ENCODE measurements around the gene SLC8A2. TPM values are rescaled to one million over a fixed set of nuclear protein-coding genes. Genes with fewer than 3 reads are reported as not detected.

SLC8A2 gene
- total RNA-seq, 1 donor from 2014 or later: 14.5 TPM

- Histone ChIP-seq H3K9me3 (ENCODE audit: low read depth) (no peaks in the 10 kb centered on the region), H3K4me2 (no peak overlapping the region), H3K27ac (no peak overlapping the region), H3F3A (ENCODE audit: low read depth) (no peaks in the 10 kb centered on the region), H3K4me1 (no peaks in the 10 kb centered on the region), H2AFZ (replicated peaks) (no peak overlapping the region), H3K36me3 (no peaks in the 10 kb centered on the region), H3K27me3 (no peaks in the 10 kb centered on the region), H4K20me1 (ENCODE audit: low read depth) (no peaks in the 10 kb centered on the region), H3K9ac (no peak overlapping the region), H3K79me2 (ENCODE audit: low read depth) (peaks cover 6% of the 10 kb centered on the region), H3K4me3 (no peak overlapping the region)
- Mint-ChIP-seq H3K36me3 (peaks cover 2% of the 10 kb centered on the region), H3K27me3 (ENCODE audit: insufficient read depth, low read depth) (peaks cover 6% of the 10 kb centered on the region), H3K4me3 (no peak overlapping the region), H3K4me1 (no peaks in the 10 kb centered on the region), H3K9me3 (no peaks in the 10 kb centered on the region), H3K27ac (no peak overlapping the region)
- TF ChIP-seq EZH2phosphoT487 (IDR thresholded peaks at IDR 0.05) (no peak), CTCF (IDR thresholded peaks at IDR 0.05) (no peak), EZH2 (IDR thresholded peaks at IDR 0.05) (no peak)
- no peak for DNase-seq (ENCODE audit: low spot score)
Observed at GRCh38 chr19:47499863-47500830, 28.5 kb upstream of the SLC8A2 start.

- Histone ChIP-seq H3F3A (ENCODE audit: low read depth) (no peaks in the 10 kb centered on the region), H3K9ac (no peak overlapping the region), H3K79me2 (ENCODE audit: low read depth) (no peaks in the 10 kb centered on the region), H3K4me3 (no peak overlapping the region), H3K9me3 (ENCODE audit: low read depth) (no peaks in the 10 kb centered on the region), H3K4me1 (no peaks in the 10 kb centered on the region), H3K27me3 (no peaks in the 10 kb centered on the region), H2AFZ (replicated peaks) (no peak overlapping the region), H4K20me1 (ENCODE audit: low read depth) (no peaks in the 10 kb centered on the region), H3K4me2 (no peak overlapping the region), H3K36me3 (no peaks in the 10 kb centered on the region), H3K27ac (no peak overlapping the region)
- Mint-ChIP-seq H3K27me3 (ENCODE audit: insufficient read depth, low read depth) (peaks cover 6% of the 10 kb centered on the region), H3K36me3 (peaks cover 2% of the 10 kb centered on the region), H3K4me3 (no peak overlapping the region), H3K27ac (no peak overlapping the region), H3K9me3 (no peaks in the 10 kb centered on the region), H3K4me1 (no peaks in the 10 kb centered on the region)
- DNase-seq (ENCODE audit: low spot score): no peak
- TF ChIP-seq EZH2 (IDR thresholded peaks at IDR 0.05): no peak
- no peak for TF ChIP-seq CTCF (IDR thresholded peaks at IDR 0.05)
- no peak for TF ChIP-seq EZH2phosphoT487 (IDR thresholded peaks at IDR 0.05)
Observed at GRCh38 chr19:47499371-47499770, 27.7 kb upstream of the SLC8A2 start.

GRCh38 chr19:47498561-47498960 is 26.9 kb upstream of the SLC8A2 start:
- Histone ChIP-seq H3K4me1 (no peaks in the 10 kb centered on the region), H3K27ac (no peak overlapping the region)
- H3K27ac Mint-ChIP-seq: peak overlapping the region; percentile 51

More at GRCh38 chr19:47498561-47498960, 26.9 kb upstream of the SLC8A2 start:
- Histone ChIP-seq H3K4me2 (no peak overlapping the region), H3K4me3 (no peak overlapping the region), H3K9ac (no peak overlapping the region), H3K27me3 (no peaks in the 10 kb centered on the region), H4K20me1 (ENCODE audit: low read depth) (no peaks in the 10 kb centered on the region), H3K9me3 (ENCODE audit: low read depth) (no peaks in the 10 kb centered on the region), H3F3A (ENCODE audit: low read depth) (no peaks in the 10 kb centered on the region), H3K36me3 (no peaks in the 10 kb centered on the region), H3K79me2 (ENCODE audit: low read depth) (no peaks in the 10 kb centered on the region), H2AFZ (replicated peaks) (no peak overlapping the region)
- no peaks in the 10 kb centered on the region for H3K4me1 Mint-ChIP-seq
- peaks cover 2% of the 10 kb centered on the region for H3K36me3 Mint-ChIP-seq
- H3K9me3 Mint-ChIP-seq: no peaks in the 10 kb centered on the region
- H3K27me3 Mint-ChIP-seq (ENCODE audit: insufficient read depth, low read depth): peaks cover 6% of the 10 kb centered on the region
- peak overlapping the region; percentile 48 for H3K4me3 Mint-ChIP-seq
- DNase-seq (ENCODE audit: low spot score): no peak
- TF ChIP-seq EZH2phosphoT487 (IDR thresholded peaks at IDR 0.05) (no peak), CTCF (IDR thresholded peaks at IDR 0.05) (no peak), EZH2 (IDR thresholded peaks at IDR 0.05) (no peak)
